Ureter (tissue), 1 donor: ENCODE results near the gene POU6F2. TPM values are rescaled to one million over a fixed set of nuclear protein-coding genes. Genes with fewer than 3 reads are reported as not detected.

Experiments used
- DNase-seq: peaks from one replicate; pipeline ENCODE4 v3.0.0-alpha.2; 2020; ENCODE audit warnings: low spot score
- total RNA-seq: library from RNA; stranded (reverse); gene quantifications from one replicate; pipeline ENCODE4 v1.2.4, GENCODE V29; 2023
- donor health status: DM: yes; HTN: yes; CAD: no.

Gene POU6F2
- total RNA-seq, 1 donor from 2014 or later, result 0.39 TPM

GRCh38 chr7:39507866-39508551 is 530.3 kb downstream of the POU6F2 start:
- DNase-seq, result no peak

DNA sequence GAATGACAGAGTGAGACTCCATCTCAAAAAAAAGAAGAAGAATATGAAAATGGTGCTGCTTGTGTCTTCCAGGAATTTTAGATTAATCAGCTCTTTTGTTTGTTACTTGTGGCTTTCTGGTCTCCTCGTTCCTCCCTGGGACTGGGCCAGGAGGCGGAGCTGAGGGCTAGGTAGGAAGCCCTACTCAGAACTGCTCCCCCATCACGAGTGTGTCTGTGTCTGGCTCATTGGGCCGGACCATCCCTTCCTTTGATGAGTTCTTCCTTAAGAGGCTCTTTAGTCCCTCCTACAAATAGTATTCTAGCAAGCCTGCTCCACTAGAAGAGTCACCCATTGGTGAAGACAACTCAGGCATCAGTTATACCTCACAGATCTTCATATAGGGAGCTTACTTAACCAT is 531.7 kb downstream of the POU6F2 start:
- DNase-seq, result no peak

- DNase-seq, result no peak
Measured at GRCh38 chr7:39509912-39510311, 532.2 kb downstream of the POU6F2 start.

DNA sequence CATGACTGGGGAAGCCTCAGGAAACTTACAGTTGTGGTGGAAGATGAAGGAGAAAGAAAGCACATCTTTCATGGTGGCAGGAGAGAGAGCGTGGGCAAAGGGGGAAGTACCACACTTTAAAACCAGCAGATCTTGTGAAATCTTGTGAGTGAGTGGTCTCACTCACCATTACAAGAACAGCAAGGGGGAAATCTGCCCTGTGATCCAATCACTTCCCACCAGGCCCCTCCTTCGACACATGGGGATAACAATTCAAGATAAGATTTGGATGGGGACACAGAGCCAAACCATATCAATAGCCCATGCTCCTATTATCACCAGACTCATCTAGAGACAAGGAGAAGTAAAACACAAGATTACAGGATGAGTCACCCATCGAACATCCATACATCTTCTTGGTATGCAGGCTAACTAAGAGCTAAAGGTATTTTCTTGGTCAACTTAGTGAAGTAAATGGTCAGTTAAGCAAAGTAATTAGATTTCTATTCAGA is 533.2 kb downstream of the POU6F2 start:
- no peak for DNase-seq

- DNase-seq, result no peak
Measured at GRCh38 chr7:39515534-39516228, 538.0 kb downstream of the POU6F2 start.

- DNase-seq, result no peak
Measured at GRCh38 chr7:39516498-39516897, 538.8 kb downstream of the POU6F2 start.

GRCh38 chr7:39517240-39517639 is 539.5 kb downstream of the POU6F2 start:
- no peak for DNase-seq

Other genes with a start within 250 kb of the POU6F2 start
- 88.0 TPM for gene VPS41, start 68.7 kb upstream of the POU6F2 start, total RNA-seq